Loucy (cell line): ENCODE results near the gene PPP2R5E.

ENCODE experiments used
- H2AFZ ChIP-seq: fragments of 200-600 bp; sonication (generic); 2 replicates; pipeline ENCODE4 v1.6.0; 2016; ENCODE audit warnings: antibody characterized with exemption, mild to moderate bottlenecking, low read length, moderate library complexity
- H3F3A ChIP-seq: fragments of 200-600 bp; 2 replicates; pipeline ENCODE4 v1.6.0; 2016; ENCODE audit warnings: antibody characterized with exemption, low read depth, mild to moderate bottlenecking
- H3K27me3 ChIP-seq: fragments of 200-600 bp; sonication (generic); 2 replicates; pipeline ENCODE4 v1.6.1; 2014; ENCODE audit warnings: low read length, mild to moderate bottlenecking; ENCODE audit not compliant: insufficient read depth, poor library complexity, severe bottlenecking
- H3K36me3 ChIP-seq: fragments of 200-600 bp; sonication (generic); 2 replicates; pipeline ENCODE4 v1.6.1; 2016; ENCODE audit warnings: low read length; ENCODE audit not compliant: insufficient read depth
- H3K4me1 ChIP-seq: fragments of 200-600 bp; sonication (generic); 2 replicates; pipeline ENCODE4 v1.5.1; 2014; ENCODE audit warnings: low read length, mild to moderate bottlenecking; ENCODE audit not compliant: insufficient read depth, poor library complexity, severe bottlenecking
- H3K4me2 ChIP-seq: fragments of 200-600 bp; sonication (generic); 2 replicates; pipeline ENCODE4 v1.6.0; 2014; ENCODE audit warnings: antibody characterized with exemption, low read length, low read depth, mild to moderate bottlenecking; ENCODE audit not compliant: poor library complexity, severe bottlenecking
- H3K4me3 ChIP-seq: fragments of 200-600 bp; sonication (generic); 2 replicates; pipeline ENCODE4 v1.5.1; 2014; ENCODE audit warnings: low read length, mild to moderate bottlenecking, mixed read lengths; ENCODE audit not compliant: poor library complexity, severe bottlenecking
- H3K79me2 ChIP-seq: fragments of 200-600 bp; sonication (generic); 2 replicates; pipeline ENCODE4 v1.6.1; 2014; ENCODE audit warnings: low read length; ENCODE audit not compliant: insufficient read depth
- H3K9ac ChIP-seq: fragments of 200-600 bp; sonication (generic); 2 replicates; pipeline ENCODE4 v1.6.0; 2014; ENCODE audit warnings: mild to moderate bottlenecking, low read depth, low read length, moderate library complexity; ENCODE audit not compliant: poor library complexity, severe bottlenecking
- H3K9me2 ChIP-seq: fragments of 200-600 bp; sonication (generic); replicated peaks from 2 replicates; pipeline ENCODE4 v1.6.1; 2016; ENCODE audit warnings: low read depth, low read length, mixed read lengths
- H3K9me3 ChIP-seq: fragments of 200-600 bp; sonication (generic); 2 replicates; pipeline ENCODE4 v1.6.1; 2014; ENCODE audit warnings: mild to moderate bottlenecking, antibody characterized with exemption, low read length, low read depth; ENCODE audit not compliant: insufficient read depth
- H4K20me1 ChIP-seq: fragments of 200-600 bp; sonication (generic); 2 replicates; pipeline ENCODE4 v1.6.0; 2014; ENCODE audit warnings: antibody characterized with exemption, low read length, mild to moderate bottlenecking; ENCODE audit not compliant: insufficient read depth, poor library complexity, severe bottlenecking
- EZH2phosphoT487 ChIP-seq: fragments of 200-600 bp; IDR thresholded peaks from 2 replicates; pipeline ENCODE4 v1.6.1; 2018; ENCODE audit warnings: antibody characterized with exemption, mild to moderate bottlenecking, moderate library complexity, borderline replicate concordance
- TF ChIP-seq, protein P1 (sequence below): fragments of 200-600 bp; sonication (generic); conservative IDR thresholded peaks from 2 replicates; pipeline ENCODE4 v1.5.1; 2014; ENCODE audit warnings: mild to moderate bottlenecking, antibody characterized with exemption, low read length

PPP2R5E gene

DNA sequence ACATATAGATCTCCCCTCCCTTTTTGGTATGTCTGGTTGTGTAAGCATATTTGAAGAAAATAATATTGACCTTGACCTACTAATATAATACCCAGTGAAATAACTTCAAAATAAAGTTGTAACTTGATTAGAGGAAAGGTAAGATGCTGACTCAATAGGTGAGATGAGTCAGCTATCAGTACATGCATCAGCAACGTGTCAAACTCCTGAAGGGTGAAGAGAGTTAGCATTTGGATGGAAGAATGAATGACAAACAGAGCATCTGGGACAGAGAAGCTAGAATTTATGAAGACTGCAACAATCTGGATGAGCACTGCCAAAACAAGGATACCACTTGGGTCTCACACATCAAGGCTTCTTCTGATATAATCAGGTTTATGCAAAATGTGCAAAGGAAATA is 74.9 kb downstream of the PPP2R5E start:
- peaks cover 94% of the 10 kb centered on the region for H3K79me2 ChIP-seq
- H3K4me1 ChIP-seq, result peaks cover 21% of the 10 kb centered on the region
- H3K36me3 ChIP-seq, result peaks cover 6% of the 10 kb centered on the region; the same call in 1 of the 2 replicates
- 0 out of 2 replicates have a peak, but pooled peaks cover 4% of the 10 kb centered on the region for H3F3A ChIP-seq
- H3K9me3 ChIP-seq, result no peaks in the 10 kb centered on the region
- H3K9me2 ChIP-seq, result no peaks in the 10 kb centered on the region
- no peak for TF ChIP-seq EZH2phosphoT487
- TF ChIP-seq, protein P1, sequence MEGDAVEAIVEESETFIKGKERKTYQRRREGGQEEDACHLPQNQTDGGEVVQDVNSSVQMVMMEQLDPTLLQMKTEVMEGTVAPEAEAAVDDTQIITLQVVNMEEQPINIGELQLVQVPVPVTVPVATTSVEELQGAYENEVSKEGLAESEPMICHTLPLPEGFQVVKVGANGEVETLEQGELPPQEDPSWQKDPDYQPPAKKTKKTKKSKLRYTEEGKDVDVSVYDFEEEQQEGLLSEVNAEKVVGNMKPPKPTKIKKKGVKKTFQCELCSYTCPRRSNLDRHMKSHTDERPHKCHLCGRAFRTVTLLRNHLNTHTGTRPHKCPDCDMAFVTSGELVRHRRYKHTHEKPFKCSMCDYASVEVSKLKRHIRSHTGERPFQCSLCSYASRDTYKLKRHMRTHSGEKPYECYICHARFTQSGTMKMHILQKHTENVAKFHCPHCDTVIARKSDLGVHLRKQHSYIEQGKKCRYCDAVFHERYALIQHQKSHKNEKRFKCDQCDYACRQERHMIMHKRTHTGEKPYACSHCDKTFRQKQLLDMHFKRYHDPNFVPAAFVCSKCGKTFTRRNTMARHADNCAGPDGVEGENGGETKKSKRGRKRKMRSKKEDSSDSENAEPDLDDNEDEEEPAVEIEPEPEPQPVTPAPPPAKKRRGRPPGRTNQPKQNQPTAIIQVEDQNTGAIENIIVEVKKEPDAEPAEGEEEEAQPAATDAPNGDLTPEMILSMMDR, result no peak
- no peak overlapping the region for H2AFZ ChIP-seq
- H3K27me3 ChIP-seq, result no peaks in the 10 kb centered on the region
- H3K9ac ChIP-seq, result no peak overlapping the region
- no peak overlapping the region for H3K4me2 ChIP-seq
- H3K4me3 ChIP-seq, result no peak overlapping the region
- peaks cover 56% of the 10 kb centered on the region for H4K20me1 ChIP-seq

DNA sequence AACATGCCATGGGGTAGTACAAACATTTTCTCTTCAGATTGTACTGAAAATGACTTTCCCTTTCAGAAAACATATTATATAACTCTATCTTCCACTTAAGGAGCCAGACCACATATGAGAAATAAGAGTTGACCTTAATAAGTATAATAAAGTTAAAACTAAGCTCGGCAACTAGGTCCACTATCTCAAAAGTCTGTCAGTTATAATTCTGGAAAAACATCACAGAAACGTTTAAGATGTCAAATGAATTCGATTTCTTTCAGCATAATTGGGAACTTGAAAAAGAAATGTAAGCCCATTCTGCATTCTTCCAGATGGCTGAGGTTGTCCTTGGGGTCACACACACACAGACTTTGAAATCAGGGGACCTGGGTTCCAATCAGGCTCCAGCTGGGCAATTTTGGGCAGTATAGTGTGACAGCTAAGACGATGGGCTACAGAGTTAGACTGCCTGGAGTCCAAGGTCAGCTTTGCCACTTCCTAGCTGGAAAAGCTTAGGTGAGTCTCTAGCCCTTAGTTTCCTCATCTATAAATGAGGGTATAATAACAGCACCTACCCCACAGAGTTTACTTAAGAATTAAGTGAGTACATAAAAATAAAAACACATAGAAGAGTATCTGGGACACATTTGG is 75.6 kb downstream of the PPP2R5E start:
- TF ChIP-seq, protein P1, result no peak
- TF ChIP-seq EZH2phosphoT487, result no peak
- 0 out of 2 replicates have a peak, but pooled peaks cover 4% of the 10 kb centered on the region for H3F3A ChIP-seq
- H3K4me3 ChIP-seq, result no peak overlapping the region
- peaks cover 6% of the 10 kb centered on the region; the same call in 1 of the 2 replicates for H3K36me3 ChIP-seq
- no peak overlapping the region for H3K9ac ChIP-seq
- no peaks in the 10 kb centered on the region for H3K9me2 ChIP-seq
- no peak overlapping the region for H2AFZ ChIP-seq
- H4K20me1 ChIP-seq, result peaks cover 56% of the 10 kb centered on the region
- peaks cover 90% of the 10 kb centered on the region for H3K79me2 ChIP-seq
- H3K4me1 ChIP-seq, result peaks cover 21% of the 10 kb centered on the region
- H3K27me3 ChIP-seq, result no peaks in the 10 kb centered on the region
- H3K4me2 ChIP-seq, result no peak overlapping the region
- H3K9me3 ChIP-seq, result no peaks in the 10 kb centered on the region

DNA sequence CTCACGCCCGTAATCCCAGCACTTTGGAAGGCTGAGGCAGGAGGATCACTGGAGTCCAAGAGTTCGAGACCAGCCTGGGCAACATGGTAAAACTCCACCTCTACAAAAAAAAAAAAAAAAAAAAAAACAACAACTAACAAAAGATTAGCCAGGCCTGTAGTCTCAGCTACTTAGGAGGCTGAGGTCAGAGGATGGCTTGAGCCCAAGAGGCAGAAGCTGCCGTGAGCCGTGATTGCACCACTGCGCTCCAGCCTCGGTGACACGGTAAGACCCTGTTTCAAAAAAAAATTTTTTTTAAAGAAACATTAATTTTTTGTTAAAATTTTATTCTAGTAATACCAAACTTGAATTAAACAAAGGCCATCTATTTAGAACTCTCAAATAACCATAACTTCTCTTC is 77.8 kb downstream of the PPP2R5E start:
- peaks cover 56% of the 10 kb centered on the region for H4K20me1 ChIP-seq
- no peak overlapping the region for H3K4me2 ChIP-seq
- H3K79me2 ChIP-seq, result peaks cover 87% of the 10 kb centered on the region
- no peak overlapping the region for H2AFZ ChIP-seq
- TF ChIP-seq EZH2phosphoT487, result no peak
- TF ChIP-seq, protein P1, result no peak
- no peak overlapping the region for H3K4me3 ChIP-seq
- H3F3A ChIP-seq, result no peaks in the 10 kb centered on the region
- H3K9me2 ChIP-seq, result no peaks in the 10 kb centered on the region
- no peaks in the 10 kb centered on the region for H3K27me3 ChIP-seq
- H3K36me3 ChIP-seq, result peaks cover 8% of the 10 kb centered on the region; the same call in 1 of the 2 replicates
- H3K9ac ChIP-seq, result no peak overlapping the region
- peaks cover 10% of the 10 kb centered on the region for H3K4me1 ChIP-seq
- H3K9me3 ChIP-seq, result no peaks in the 10 kb centered on the region
